C4-2B (cell line): ENCODE measurements around the gene MED8.

Experiments
- H3K27ac ChIP-seq: fragments of 450-650 bp; 2 replicates; pipeline ENCODE4 v1.5.1; 2017
- CTCF ChIP-seq: fragments of 450-650 bp; conservative IDR thresholded peaks from 2 replicates; pipeline ENCODE4 v1.5.1; 2017; ENCODE audit warnings: mild to moderate bottlenecking
- ZFX ChIP-seq: fragments of 450-650 bp; IDR thresholded peaks from 2 replicates; pipeline ENCODE4 v1.6.1; 2017

The MED8 gene

GRCh38 chr1:43388613-43389012, 987 bp downstream of the MED8 start:
- peak overlapping the region; percentile 84; the same call in 1 of the 2 replicates for H3K27ac ChIP-seq
- TF ChIP-seq CTCF (no peak), ZFX (no peak)

- TF ChIP-seq CTCF (no peak), ZFX (no peak)
- no peak overlapping the region; the same call in 1 of the 2 replicates for H3K27ac ChIP-seq
Observed at GRCh38 chr1:43387976-43388599, 1.5 kb downstream of the MED8 start.

- H3K27ac ChIP-seq = no peak overlapping the region
- TF ChIP-seq CTCF = no peak
- TF ChIP-seq ZFX = no peak
Observed at GRCh38 chr1:43386676-43387075, 2.9 kb downstream of the MED8 start.

GRCh38 chr1:43383449-43383848, 6.2 kb downstream of the MED8 start:
- H3K27ac ChIP-seq = no peak overlapping the region
- no peak; the same call in 1 of the 2 replicates for TF ChIP-seq CTCF
- no peak for TF ChIP-seq ZFX

GRCh38 chr1:43382027-43382779, 7.4 kb downstream of the MED8 start:
- H3K27ac ChIP-seq = no peak overlapping the region
- TF ChIP-seq CTCF (no peak), ZFX (no peak)

GRCh38 chr1:43381612-43382011, 8.0 kb downstream of the MED8 start:
- H3K27ac ChIP-seq = no peak overlapping the region
- TF ChIP-seq CTCF = no peak
- TF ChIP-seq ZFX = no peak

GRCh38 chr1:43379476-43379875, 10.1 kb downstream of the MED8 start:
- no peak overlapping the region for H3K27ac ChIP-seq
- TF ChIP-seq CTCF = no peak
